Upper lobe of left lung (tissue), 6 donors: ENCODE results near the gene FLT1. TPM values are rescaled to one million over a fixed set of nuclear protein-coding genes. Genes with fewer than 3 reads are reported as not detected.

ENCODE experiments used
- ATAC-seq, 2 donors: fragments of 200-7000 bp; cut with Tn5 transposase; one replicate each; pipeline ENCODE4 v1.9.1; 2022; ENCODE audit warnings: mild to moderate bottlenecking in 2 of 2, moderate library complexity in 2 of 2; ENCODE audit not compliant: low FRiP score in 2 of 2
- DNase-seq, 2 donors: peaks; one replicate each; pipeline ENCODE4 v3.0.0-alpha.2; 2019 to 2020
- H3K27ac ChIP-seq, 4 donors: fragments of 200-600 bp; sonication (generic); one replicate each; pipeline ENCODE4 v1.5.1; 2016 to 2019
- H3K27me3 ChIP-seq, 4 donors: fragments of 200-600 bp; sonication (generic); one replicate each; pipeline ENCODE4 v1.5.1; 2017 to 2019
- H3K36me3 ChIP-seq, 4 donors: fragments of 200-600 bp; sonication (generic); one replicate each; pipeline ENCODE4 v1.5.1; 2016 to 2019
- H3K4me1 ChIP-seq, 4 donors: fragments of 200-600 bp; sonication (generic); one replicate each; pipeline ENCODE4 v1.5.1; 2018 to 2019
- H3K4me3 ChIP-seq, 4 donors: fragments of 200-600 bp; sonication (generic); one replicate each; pipeline ENCODE4 v1.5.1; 2017 to 2019; ENCODE audit warnings: mild to moderate bottlenecking in 2 of 4, moderate library complexity in 1 of 4
- H3K9me3 ChIP-seq, 4 donors: fragments of 200-600 bp; sonication (generic); one replicate each; pipeline ENCODE4 v1.5.1; 2018 to 2019
- CTCF ChIP-seq, 6 experiments: fragments of 450-650 bp in 4 of 6; fragments of 200-600 bp in 2 of 6; sonication (generic) in 2 of 6; IDR thresholded peaks; one replicate each; pipeline ENCODE4 v1.5.1; 2016 to 2019; ENCODE audit warnings: antibody characterized with exemption in 6 of 6
- EP300 ChIP-seq, 4 donors: sonication (generic); formaldehyde crosslinking; IDR thresholded peaks; one replicate each; pipeline ENCODE4 v1.5.1; 2017; ENCODE audit warnings: antibody characterized with exemption in 4 of 4, control low read depth in 2 of 4
- POLR2A ChIP-seq, 4 donors: fragments of 450-650 bp; IDR thresholded peaks; one replicate each; pipeline ENCODE4 v1.5.1; 2016 to 2017; ENCODE audit warnings: antibody characterized with exemption in 4 of 4, mild to moderate bottlenecking in 2 of 4
- POLR2AphosphoS5 ChIP-seq, 2 donors: sonication (generic); formaldehyde crosslinking; IDR thresholded peaks; one replicate each; pipeline ENCODE4 v1.5.1; 2017; ENCODE audit warnings: antibody characterized with exemption in 2 of 2
- WGBS, 2 donors: methylation state at CpG; one replicate each; pipeline ENCODE4 v1.1.5; 2017 to 2018; 5-methylcytosine and 5-hydroxymethylcytosine counted together
- total RNA-seq, 6 donors: library from RNA; depleted of rRNA in 4 of 6; stranded (reverse); fragments of >200 nt in 4 of 6; gene quantifications; one replicate each; pipeline versions ENCODE4 v1.1.0 to v1.2.1, GENCODE V29; 2016 to 2021
- donor health status: DM: no; HTN: no; CAD: no; lungs with moderate emphysema.
- donor health status: DM: no; HTN: yes; CAD: no; lungs with severe emphysema.

The FLT1 gene
- total RNA-seq, 6 donors from 2014 or later, result 20.9 to 47.9 (median 25.5) TPM

GRCh38 chr13:28410096-28410495 lies 84.8 kb downstream of the FLT1 start:
- no peak for ATAC-seq
- peaks cover 17 to 36% (median 28%) of the 10 kb centered on the region in 4 donors for H3K4me1 ChIP-seq
- peak overlapping the region in 1 of 4 donors; percentile 45 for H3K27ac ChIP-seq
- no peak for DNase-seq
- H3K4me3 ChIP-seq, result no peak overlapping the region
- 40 to 55% methylated on average over 2 of the region's 2 CpGs for WGBS, 2 donors
- TF ChIP-seq POLR2AphosphoS5 (IDR thresholded peaks at IDR 0.05) (no peak), POLR2A (IDR thresholded peaks at IDR 0.05) (no peak), CTCF (IDR thresholded peaks at IDR 0.05) (no peak), EP300 (IDR thresholded peaks at IDR 0.05) (no peak)
- peaks cover 0 to 5% (median 0%) of the 10 kb centered on the region in 4 donors for H3K36me3 ChIP-seq
- no peaks in the 10 kb centered on the region for H3K27me3 ChIP-seq
- H3K9me3 ChIP-seq, result no peaks in the 10 kb centered on the region

- TF ChIP-seq EP300 (IDR thresholded peaks at IDR 0.05) (no peak), CTCF (IDR thresholded peaks at IDR 0.05) (no peak), POLR2AphosphoS5 (IDR thresholded peaks at IDR 0.05) (no peak), POLR2A (IDR thresholded peaks at IDR 0.05) (no peak)
- Histone ChIP-seq H3K27ac (peak overlapping the region in 1 of 4 donors; percentile 45), H3K4me1 (peaks cover 17 to 36% (median 28%) of the 10 kb centered on the region in 4 donors)
Measured at GRCh38 chr13:28409648-28410047, 85.3 kb downstream of the FLT1 start.

GRCh38 chr13:28408863-28409262 lies 86.1 kb downstream of the FLT1 start:
- H3K4me3 ChIP-seq, result no peak overlapping the region
- DNase-seq, result no peak
- TF ChIP-seq CTCF (IDR thresholded peaks at IDR 0.05) (no peak), POLR2A (IDR thresholded peaks at IDR 0.05) (no peak), POLR2AphosphoS5 (IDR thresholded peaks at IDR 0.05) (no peak), EP300 (IDR thresholded peaks at IDR 0.05) (no peak)
- peak overlapping the region in 3 of 4 donors; percentile 36 to 50 (median 45) for H3K27ac ChIP-seq
- H3K9me3 ChIP-seq, result no peaks in the 10 kb centered on the region
- 34 to 56% methylated on average over 1 of the region's 1 CpG for WGBS, 2 donors
- peaks cover 11 to 32% (median 28%) of the 10 kb centered on the region in 4 donors for H3K4me1 ChIP-seq
- H3K27me3 ChIP-seq, result no peaks in the 10 kb centered on the region
- peak in 1 of 2 donors; percentile 50 for ATAC-seq
- peaks cover 0 to 16% (median 0%) of the 10 kb centered on the region in 4 donors for H3K36me3 ChIP-seq

More at GRCh38 chr13:28409648-28410047, 85.3 kb downstream of the FLT1 start:
- Histone ChIP-seq H3K4me3 (no peak overlapping the region), H3K27me3 (no peaks in the 10 kb centered on the region), H3K9me3 (no peaks in the 10 kb centered on the region), H3K36me3 (peaks cover 0 to 9% (median 0%) of the 10 kb centered on the region in 4 donors)
- no peak for DNase-seq
- ATAC-seq, result no peak

GRCh38 chr13:28408235-28408848 lies 86.6 kb downstream of the FLT1 start:
- peak overlapping the region in 3 of 4 donors; percentile 21 to 56 (median 45) for H3K27ac ChIP-seq
- peak in 1 of 6 experiments; percentile 7 for TF ChIP-seq CTCF (IDR thresholded peaks at IDR 0.05)
- TF ChIP-seq EP300 (IDR thresholded peaks at IDR 0.05), result peak; percentile 87 to 98 (median 96)
- peak; percentile 96 to 98 for TF ChIP-seq POLR2AphosphoS5 (IDR thresholded peaks at IDR 0.05)
- no peak for TF ChIP-seq POLR2A (IDR thresholded peaks at IDR 0.05)
- no peaks in the 10 kb centered on the region for H3K27me3 ChIP-seq
- no peak overlapping the region for H3K4me3 ChIP-seq
- peaks cover 11 to 31% (median 27%) of the 10 kb centered on the region in 4 donors for H3K4me1 ChIP-seq
- 14 to 30% methylated on average over 8 of the region's 8 CpGs for WGBS, 2 donors
- peak; percentile 16 to 75 for ATAC-seq
- DNase-seq, result peak in 1 of 2 donors; percentile 57
- H3K36me3 ChIP-seq, result peaks cover 0 to 16% (median 0%) of the 10 kb centered on the region in 4 donors
- H3K9me3 ChIP-seq, result no peaks in the 10 kb centered on the region
